DMS53 treated with DMSO at 0.1 percent for 48 hours (cell line): ENCODE data around the gene ATP5F1C.
"Not testable (repeated sequence)": the region's sequence is repeated elsewhere in the genome, so short reads cannot be mapped to it uniquely, and the experiment has no call there.

Source experiments
- DNase-seq: peaks from one replicate; lab custom pipeline; 2025; ENCODE audit not compliant: unreplicated experiment; lab: John Stamatoyannopoulos, UW

Gene ATP5F1C

GRCh38 chr10:7787857-7788638 lies at the start of gene ATP5F1C, which contains the start of gene KIN:
Gene ATP5F1C, plus strand, starts transcription at chr10:7788177. Its CDS starts 31 bp downstream, at chr10:7788208.
Gene KIN, minus strand, starts transcription at chr10:7787993. Its CDS starts 60 bp downstream, at chr10:7787933.
- peak; percentile 98 for DNase-seq

- DNase-seq, result peak; percentile 19
Measured at GRCh38 chr10:7738536-7739407, 49.2 kb upstream of the ATP5F1C start.

- no peak for DNase-seq
Measured at GRCh38 chr10:7744307-7744706, 43.7 kb upstream of the ATP5F1C start.

DNA sequence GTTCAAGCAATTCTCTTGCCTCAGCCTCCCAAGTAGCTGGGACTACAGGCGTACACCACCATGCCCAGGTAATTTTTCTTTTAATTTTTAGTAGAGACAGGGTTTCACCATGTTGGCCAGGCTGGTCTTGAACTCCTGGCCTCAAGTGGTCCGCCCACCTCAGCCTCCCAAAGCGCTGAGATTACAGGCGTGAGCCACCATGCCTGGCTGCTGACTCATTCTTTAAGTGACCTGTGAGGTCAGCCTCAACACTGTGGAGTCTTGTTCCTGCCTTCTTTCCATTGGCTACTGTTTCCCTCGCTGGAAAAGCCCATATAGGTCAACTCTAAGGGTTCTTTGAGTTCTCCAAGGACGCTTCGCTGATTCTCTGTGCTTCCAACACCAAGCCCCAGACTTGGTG lies 39.3 kb upstream of the ATP5F1C start:
- not testable (repeated sequence) for DNase-seq

GRCh38 chr10:7750222-7750621 lies 37.8 kb upstream of the ATP5F1C start:
- no peak for DNase-seq

DNA sequence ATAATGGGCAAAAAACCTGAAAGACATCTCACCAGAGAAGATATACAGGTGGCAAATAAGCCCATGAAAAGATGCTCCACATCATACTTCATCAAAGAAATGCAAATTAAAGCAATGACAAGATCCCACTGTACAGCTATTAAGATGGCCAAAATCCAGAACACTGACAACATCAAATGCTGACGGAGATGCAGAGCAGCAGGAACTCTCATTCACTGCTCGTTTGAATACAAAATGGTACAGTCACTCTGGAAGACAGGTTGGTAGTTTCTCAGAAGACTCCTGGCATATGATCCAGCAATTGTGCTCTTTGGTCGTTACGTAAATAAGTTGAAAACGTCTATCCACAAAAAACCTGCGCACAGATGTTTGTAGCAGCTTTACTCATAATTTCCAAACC lies 35.7 kb upstream of the ATP5F1C start:
- DNase-seq, result no peak

GRCh38 chr10:7755103-7755502 lies 32.9 kb upstream of the ATP5F1C start:
- no peak for DNase-seq

DNA sequence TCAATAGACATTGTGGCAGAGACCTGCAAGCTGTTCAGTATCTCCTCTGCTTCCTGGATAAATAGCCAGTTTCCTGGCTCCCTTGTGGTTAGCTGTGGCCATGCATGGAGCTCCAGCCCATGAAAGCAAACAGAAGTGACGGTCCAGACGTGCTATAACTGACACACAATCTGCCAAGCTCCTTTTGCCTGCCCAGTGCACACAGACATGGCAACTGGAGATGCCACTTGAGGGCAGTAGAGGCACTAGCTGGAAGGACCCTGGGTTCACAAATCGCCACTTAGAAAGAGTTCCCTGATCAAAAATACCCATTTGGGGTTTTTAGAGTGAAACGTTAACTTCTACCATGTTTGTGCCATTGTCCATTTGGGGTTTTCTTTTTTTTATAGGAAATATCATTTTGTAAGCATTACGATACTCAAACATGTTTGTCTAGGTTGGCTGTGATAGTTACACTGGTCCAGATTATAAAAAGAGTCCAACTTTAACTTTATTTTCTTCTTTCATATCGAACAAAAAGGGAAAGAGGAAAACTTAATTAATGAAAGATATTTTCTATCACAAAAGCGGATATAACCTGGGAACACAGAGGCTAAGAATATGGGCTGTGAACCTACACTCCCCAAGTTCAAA lies 31.5 kb upstream of the ATP5F1C start:
- no peak for DNase-seq

- DNase-seq, result no peak
Measured at GRCh38 chr10:7763929-7764328, 24.0 kb upstream of the ATP5F1C start.

GRCh38 chr10:7766241-7766640 lies 21.7 kb upstream of the ATP5F1C start:
- no peak for DNase-seq

- DNase-seq, result no peak
Measured at GRCh38 chr10:7767209-7767608, 20.8 kb upstream of the ATP5F1C start.

DNA sequence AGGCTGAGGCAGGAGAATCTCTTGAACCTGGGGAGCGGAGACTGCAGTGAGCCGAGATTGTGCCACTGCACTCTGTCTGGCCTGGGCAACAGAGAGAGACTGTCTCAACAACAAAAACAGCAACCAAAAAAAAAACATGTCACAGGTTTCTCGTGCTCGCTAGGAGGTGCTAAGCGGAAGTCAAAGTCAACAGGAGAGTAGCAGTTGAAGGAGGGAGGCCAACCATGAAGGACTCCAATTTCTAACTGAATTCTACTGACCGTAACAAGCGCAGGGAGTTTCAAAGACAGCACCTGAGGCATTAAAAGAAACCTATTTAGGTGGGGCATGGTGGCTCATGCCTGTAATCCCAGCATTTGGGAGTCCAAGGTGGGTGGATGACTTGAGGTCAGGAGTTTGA lies 19.6 kb upstream of the ATP5F1C start:
- DNase-seq, result no peak

DNA sequence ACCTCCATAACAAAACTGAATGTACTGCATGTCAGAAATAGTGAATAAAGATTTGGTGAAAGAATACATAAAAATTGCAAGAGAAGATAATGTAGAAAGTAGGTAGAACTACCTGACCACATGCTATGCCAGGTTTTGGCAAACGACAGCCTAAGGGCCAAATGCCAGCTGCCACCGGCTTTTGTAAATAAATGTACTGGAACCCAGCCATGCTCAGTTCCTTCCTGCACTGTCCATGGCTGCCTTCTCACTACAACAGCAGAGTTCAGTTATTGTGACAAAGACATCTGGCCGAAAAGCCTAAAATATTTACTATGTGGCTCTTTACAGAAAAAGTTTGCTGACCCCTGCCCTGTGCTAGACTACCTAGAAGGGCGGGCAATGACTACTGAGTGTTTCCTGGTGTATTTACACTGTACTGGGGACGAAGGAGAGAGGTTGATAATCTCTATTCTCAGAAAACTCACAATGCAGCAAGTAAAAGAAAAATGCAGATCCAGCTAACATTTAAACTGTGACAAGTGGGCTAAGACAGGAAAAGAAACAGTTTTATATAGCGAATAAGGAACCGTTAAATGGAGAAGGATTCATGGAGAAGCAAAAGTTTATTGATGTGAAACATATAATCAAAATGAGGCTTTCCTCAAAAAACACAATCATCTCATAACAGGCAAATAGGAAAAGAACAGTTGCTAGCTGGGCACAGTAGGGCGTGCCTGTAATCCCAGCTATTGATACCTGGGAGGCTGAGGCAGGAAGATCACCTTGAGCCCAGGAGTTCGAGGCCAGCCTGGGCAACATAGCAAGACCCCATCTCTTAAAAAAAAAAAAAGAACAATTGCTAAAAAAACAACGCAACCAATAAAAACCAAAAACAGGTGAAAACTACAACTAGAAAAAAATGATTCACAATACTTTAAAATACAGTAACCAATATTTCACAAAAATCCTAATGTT lies 13.9 kb upstream of the ATP5F1C start:
- DNase-seq, result peak; percentile 52

- no peak for DNase-seq
Measured at GRCh38 chr10:7776777-7777176, 11.2 kb upstream of the ATP5F1C start.

DNA sequence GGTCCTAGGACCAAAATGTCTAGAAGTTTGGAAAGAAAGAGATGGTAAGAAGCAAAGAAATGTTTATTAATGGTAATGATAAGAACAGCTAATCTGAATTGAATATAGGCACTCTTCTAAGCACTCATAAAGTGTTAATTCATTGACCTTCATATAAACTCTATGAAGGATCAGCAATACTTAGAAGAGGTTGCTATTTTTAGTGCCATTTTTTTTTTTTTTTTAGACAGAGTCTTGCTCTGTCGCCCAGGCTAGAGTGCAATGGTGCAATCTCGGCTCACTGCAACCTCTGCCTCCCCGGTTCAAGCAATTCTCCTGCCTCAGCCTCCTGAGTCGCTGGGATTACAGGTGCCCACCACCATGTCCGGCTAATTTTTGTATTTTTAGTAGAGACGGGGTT lies 5.8 kb upstream of the ATP5F1C start:
- not testable (repeated sequence) for DNase-seq

DNA sequence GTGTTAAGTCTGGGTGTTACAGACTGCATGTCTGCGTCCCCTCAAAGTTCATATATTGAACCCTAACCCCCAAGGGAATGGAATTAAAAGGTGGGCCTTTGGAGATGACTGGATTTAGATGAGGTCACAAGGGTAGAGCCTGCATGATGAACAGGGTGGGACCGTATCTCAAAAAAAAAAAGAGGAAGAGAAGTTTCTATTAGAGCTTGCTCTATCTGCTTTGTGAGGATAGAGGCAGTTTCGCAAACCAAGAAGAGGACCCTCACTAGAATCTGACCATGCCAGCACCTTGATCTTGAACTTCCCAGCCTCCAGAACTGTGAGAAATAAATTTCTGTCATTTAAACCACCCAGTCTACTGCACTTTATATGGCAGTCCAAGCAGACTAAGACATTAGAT lies 1.5 kb upstream of the ATP5F1C start:
- DNase-seq, result no peak

- no peak for DNase-seq
Measured at GRCh38 chr10:7787150-7787856, 674 bp upstream of the ATP5F1C start.

- no peak for DNase-seq
Measured at GRCh38 chr10:7788639-7789286, 786 bp downstream of the ATP5F1C start.

DNA sequence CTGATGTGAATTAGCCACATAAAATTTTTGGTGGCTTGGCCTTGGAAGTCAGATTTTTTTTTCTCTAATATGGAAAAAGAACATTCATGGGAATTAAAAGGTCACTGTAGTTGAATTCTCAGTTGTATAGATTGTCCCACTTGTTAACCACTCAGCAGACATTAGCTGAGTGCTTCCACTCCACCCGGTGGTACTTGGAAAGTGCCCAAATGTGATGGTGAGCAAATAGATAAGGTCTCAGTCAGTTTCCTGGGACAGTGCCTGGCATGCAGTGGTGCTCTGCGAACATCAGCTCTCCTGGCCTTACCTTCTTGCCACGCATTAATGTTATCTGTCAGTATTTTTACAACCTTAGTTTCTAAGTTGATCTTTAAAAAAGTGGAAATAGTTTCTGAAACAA lies 1.4 kb downstream of the ATP5F1C start:
- no peak for DNase-seq
